Measurements from ENCODE around the gene CTRB1.
"Not testable (repeated sequence)": the region's sequence is repeated elsewhere in the genome, so short reads cannot be mapped to it uniquely, and the experiment has no call there.

Gene CTRB1

GRCh38 chr16:75256696-75257343 is 38.0 kb downstream of the CTRB1 start:
- DNase-seq (ENCODE audit: low read depth), result no peak

- no peak for DNase-seq (ENCODE audit: low read depth)
These were observed 39.4 kb downstream of the CTRB1 start for GRCh38 chr16:75257886-75258806.

GRCh38 chr16:75258807-75259141 is 40.0 kb downstream of the CTRB1 start:
- DNase-seq (ENCODE audit: low read depth), result no peak

GRCh38 chr16:75260851-75261589 is 42.2 kb downstream of the CTRB1 start:
- DNase-seq (ENCODE audit: low read depth), result no peak

- DNase-seq (ENCODE audit: low read depth), result no peak
These were observed 42.8 kb downstream of the CTRB1 start for GRCh38 chr16:75261590-75262078.

- DNase-seq (ENCODE audit: low read depth), result no peak
These were observed 43.5 kb downstream of the CTRB1 start for GRCh38 chr16:75262104-75262799.

GRCh38 chr16:75262800-75263127 is 44.0 kb downstream of the CTRB1 start:
- no peak for DNase-seq (ENCODE audit: low read depth)

GRCh38 chr16:75263291-75263962 is 44.6 kb downstream of the CTRB1 start:
- no peak for DNase-seq (ENCODE audit: low read depth)

GRCh38 chr16:75263963-75264445 is 45.2 kb downstream of the CTRB1 start:
- DNase-seq (ENCODE audit: low read depth), result no peak

GRCh38 chr16:75264457-75264998 is 45.7 kb downstream of the CTRB1 start:
- no peak for DNase-seq (ENCODE audit: low read depth)

GRCh38 chr16:75264999-75265910 is 46.5 kb downstream of the CTRB1 start:
- DNase-seq (ENCODE audit: low read depth), result no peak

- no peak for DNase-seq (ENCODE audit: low read depth)
These were observed 47.3 kb downstream of the CTRB1 start for GRCh38 chr16:75265911-75266701.

GRCh38 chr16:75266738-75267630 is 48.2 kb downstream of the CTRB1 start:
- DNase-seq (ENCODE audit: low read depth), result no peak

- DNase-seq (ENCODE audit: low read depth), result no peak
These were observed 49.0 kb downstream of the CTRB1 start for GRCh38 chr16:75267631-75268264.

- not testable (repeated sequence) for DNase-seq (ENCODE audit: low read depth)
These were observed 50.6 kb downstream of the CTRB1 start for GRCh38 chr16:75269358-75269757.

- DNase-seq (ENCODE audit: low read depth), result no peak
These were observed 52.8 kb downstream of the CTRB1 start for GRCh38 chr16:75271441-75272096.

- DNase-seq (ENCODE audit: low read depth), result no peak
These were observed 53.3 kb downstream of the CTRB1 start for GRCh38 chr16:75272097-75272551.
